HCT116 (cell line): ENCODE data around the gene ELMOD1. TPM values are rescaled to one million over a fixed set of nuclear protein-coding genes. Genes with fewer than 3 reads are reported as not detected.

Experiments used
- ATAC-seq: fragments of 200-7000 bp; cut with Tn5 transposase; 2 replicates; pipeline ENCODE4 v1.9.1; 2020; ENCODE audit warnings: mild to moderate bottlenecking, moderate library complexity
- BruUV-seq: library from RNA; stranded (reverse); fragments of 400-500 nt; replicated peaks from 2 replicates; lab custom pipeline; 2021; lab: Mats Ljungman, UMichigan
- CTCF ChIA-PET: fragments of 300-600 bp; sonication (Branson Sonifier 250); formaldehyde crosslinking; loops from one replicate; lab custom pipeline; 2021; ENCODE audit warnings: antibody characterized with exemption; lab: Charles Lee
- POLR2A ChIA-PET: fragments of 300-600, 350-600 bp; sonication (Branson Sonifier 250); formaldehyde crosslinking; loops from one replicate; lab custom pipeline; 2021; ENCODE audit warnings: antibody characterized with exemption; lab: Charles Lee
- RAD21 ChIA-PET, 2 experiments: fragments of 300-600 bp; sonication (Branson Sonifier 250); formaldehyde crosslinking; loops; one replicate each; lab custom pipeline; 2023; ENCODE audit warnings: low total read pairs in 2 of 2; ENCODE audit not compliant: uncharacterized antibody in 2 of 2, unreplicated experiment in 2 of 2, low non-redundant PET in 1 of 2; lab: Charles Lee
- DNase-seq: peaks from one replicate; pipeline ENCODE4 v3.0.0-alpha.2; 2010; ENCODE audit warnings: low read depth, low spot score
- H2AFZ ChIP-seq: fragments of 200-600 bp; shearing (Covaris generic), sonication (generic); 2 replicates; pipeline ENCODE4 v1.6.1; 2017; ENCODE audit warnings: low read depth, mixed run types, mixed read lengths, antibody characterized with exemption, low read length; ENCODE audit not compliant: poor library complexity, severe bottlenecking
- H3K27ac ChIP-seq: 2 replicates; pipeline ENCODE4 v1.5.1; 2012; ENCODE audit warnings: low read depth, low read length
- H3K27me3 ChIP-seq: fragments of 200-600 bp; sonication (generic); 2 replicates; pipeline ENCODE4 v1.6.1; 2016; ENCODE audit warnings: mixed run types, low read length, mixed read lengths; ENCODE audit not compliant: insufficient read depth
- H3K36me3 ChIP-seq, 2 experiments: fragments of 200-500 bp in 1 of 2; fragments of 200-600 bp in 1 of 2; sonication (Bioruptor generic) in 1 of 2; sonication (generic) in 1 of 2; 2 replicates each; pipeline versions ENCODE4 v1.5.1 to v1.6.1; 2014 to 2016; ENCODE audit warnings: low read length in 2 of 2, inconsistent platforms in 1 of 2, mixed read lengths in 1 of 2, mixed run types in 1 of 2; ENCODE audit not compliant: insufficient read depth in 2 of 2, control insufficient read depth in 1 of 2
- H3K4me1 ChIP-seq, 2 experiments: fragments of 200-600 bp in 1 of 2; sonication (generic) in 1 of 2; 2 replicates each; pipeline versions ENCODE4 v1.5.1 to v1.6.1; 2012 to 2017; ENCODE audit warnings: low read length in 2 of 2, inconsistent platforms in 1 of 2, mild to moderate bottlenecking in 1 of 2, mixed read lengths in 1 of 2, mixed run types in 1 of 2, moderate library complexity in 1 of 2; ENCODE audit not compliant: insufficient read depth in 2 of 2, control insufficient read depth in 1 of 2
- H3K4me2 ChIP-seq: fragments of 200-600 bp; sonication (generic); 2 replicates; pipeline ENCODE4 v1.6.1; 2017; ENCODE audit warnings: mixed run types, low read length, mixed read lengths
- H3K4me3 ChIP-seq, 2 experiments: fragments of 200-600 bp in 1 of 2; sonication (generic) in 1 of 2; replicated peaks in 1 of 2; 2 replicates each; pipeline ENCODE4 v1.5.1; 2011 to 2016; ENCODE audit warnings: low read length in 2 of 2, control low read depth in 1 of 2, low read depth in 1 of 2, mild to moderate bottlenecking in 1 of 2, mixed read lengths in 1 of 2, mixed run types in 1 of 2
- H3K79me2 ChIP-seq: fragments of 200-600 bp; sonication (generic); 2 replicates; pipeline ENCODE4 v1.6.1; 2017; ENCODE audit warnings: mild to moderate bottlenecking, mixed run types, low read length, moderate library complexity, mixed read lengths; ENCODE audit not compliant: insufficient read depth
- H3K9ac ChIP-seq: fragments of 200-600 bp; sonication (generic); 2 replicates; pipeline ENCODE4 v1.6.1; 2016; ENCODE audit warnings: low read length, mixed read lengths
- H3K9me2 ChIP-seq: fragments of 200-600 bp; sonication (generic), shearing (Covaris generic); 2 replicates; pipeline ENCODE4 v1.6.1; 2017; ENCODE audit warnings: mixed run types, mild to moderate bottlenecking, moderate library complexity; ENCODE audit not compliant: insufficient read depth
- H3K9me3 ChIP-seq, 2 experiments: fragments of 200-500 bp in 1 of 2; fragments of 200-600 bp in 1 of 2; sonication (Bioruptor generic) in 1 of 2; sonication (generic) in 1 of 2; 2 replicates each; pipeline ENCODE4 v1.6.1; 2014 to 2017; ENCODE audit warnings: low read length in 2 of 2, mixed read lengths in 2 of 2, inconsistent platforms in 1 of 2, low read depth in 1 of 2, mild to moderate bottlenecking in 1 of 2, mixed run types in 1 of 2, moderate library complexity in 1 of 2; ENCODE audit not compliant: control insufficient read depth in 1 of 2, insufficient read depth in 1 of 2
- H4K20me1 ChIP-seq: fragments of 200-600 bp; sonication (generic), shearing (Covaris generic); 2 replicates; pipeline ENCODE4 v1.6.1; 2017; ENCODE audit warnings: mixed run types, mild to moderate bottlenecking, moderate library complexity; ENCODE audit not compliant: insufficient read depth
- CBX3 ChIP-seq: IDR thresholded peaks from 2 replicates; pipeline ENCODE4 v1.6.1; 2012; ENCODE audit warnings: low read depth
- POLR2AphosphoS5 ChIP-seq: IDR thresholded peaks from 2 replicates; pipeline ENCODE4 v1.6.1; 2011; ENCODE audit warnings: mild to moderate bottlenecking, low read depth, low read length, moderate library complexity
- SIN3A ChIP-seq: IDR thresholded peaks from 2 replicates; pipeline ENCODE4 v1.6.1; 2012; ENCODE audit warnings: low read depth
- TCF7L2 ChIP-seq: IDR thresholded peaks from 2 replicates; pipeline ENCODE4 v1.7.0; 2011; ENCODE audit warnings: borderline replicate concordance, inconsistent platforms; ENCODE audit not compliant: insufficient read depth, insufficient read length; ENCODE audit errors: extremely low read depth
- YY1 ChIP-seq: IDR thresholded peaks from 2 replicates; pipeline ENCODE4 v1.6.1; 2011; ENCODE audit warnings: low read length, low read depth, moderate library complexity, mild to moderate bottlenecking; ENCODE audit not compliant: insufficient replicate concordance; ENCODE audit errors: extremely low read depth
- intact Hi-C: fragments of 100-400 bp; cut with micrococcal nuclease; formaldehyde crosslinking; loops from 2 replicates; pipeline ENCODE4 v1.10.0; 2022
- total RNA-seq: library from RNA; stranded (reverse); gene quantifications from one replicate; pipeline ENCODE4 v1.2.1, GENCODE V29; 2021; ENCODE audit not compliant: unreplicated experiment
- TF ChIP-seq, protein P1 (sequence below): IDR thresholded peaks from 2 replicates; pipeline ENCODE4 v1.6.1; 2011; ENCODE audit warnings: mild to moderate bottlenecking, low read length, moderate library complexity; ENCODE audit not compliant: insufficient replicate concordance; ENCODE audit errors: extremely low read depth

ELMOD1 gene
- total RNA-seq, 1 experiment from 2014 or later, result 2.9 TPM

DNA sequence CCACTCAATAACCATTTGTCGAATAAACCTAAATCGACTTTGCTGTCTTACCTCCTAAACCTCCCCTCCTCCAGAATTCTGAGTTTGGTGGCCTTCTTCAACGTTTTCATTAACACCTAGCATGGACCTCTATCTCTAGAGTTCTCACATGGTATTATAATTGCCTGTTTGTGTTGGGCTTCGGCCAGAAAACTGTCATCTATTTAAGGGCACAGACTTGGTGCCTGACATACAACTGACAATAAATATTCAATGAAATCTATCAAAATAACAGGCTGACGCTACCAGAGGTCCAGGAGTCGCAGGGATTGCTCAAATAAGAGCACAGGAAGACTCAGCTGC, 26.1 kb upstream of the ELMOD1 start:
- DNase-seq, result no peak
- TSS peak; percentile 59 for BruUV-seq
- Histone ChIP-seq H3K9me3 (no peaks in the 10 kb centered on the region), H4K20me1 (no peaks in the 10 kb centered on the region), H3K9ac (peak overlapping the region; percentile 74), H2AFZ (no peak overlapping the region), H3K79me2 (peaks cover 29% of the 10 kb centered on the region), H3K36me3 (no peaks in the 10 kb centered on the region), H3K27ac (peak overlapping the region; percentile 57), H3K4me3 (peak overlapping the region; percentile 88 to 98), H3K4me2 (peak overlapping the region; percentile 88), H3K9me2 (no peaks in the 10 kb centered on the region), H3K27me3 (no peaks in the 10 kb centered on the region), H3K4me1 (peaks cover 35 to 51% of the 10 kb centered on the region in 2 experiments)
- POLR2A ChIA-PET, result no interaction called here
- RAD21 ChIA-PET, result interaction anchor here in 1 of 2 experiments (0.7 kb wide), 1 partner anchor 124 kb away, joined by 3 read pairs; no protein-coding TSS in a partner anchor
- CTCF ChIA-PET, result interaction anchor here (1.2 to 4.0 kb wide), 2 partner anchors 118 to 124 kb away, joined by 3 to 50 read pairs; no protein-coding TSS in a partner anchor
- intact Hi-C loops, result loop anchor here (5.0 to 10.0 kb wide), 3 partner anchors 277 to 1090 kb away; no protein-coding TSS in a partner anchor
- TF ChIP-seq TCF7L2 (no peak), CBX3 (no peak), SIN3A (no peak), POLR2AphosphoS5 (no peak), YY1 (no peak)
- TF ChIP-seq, protein P1, sequence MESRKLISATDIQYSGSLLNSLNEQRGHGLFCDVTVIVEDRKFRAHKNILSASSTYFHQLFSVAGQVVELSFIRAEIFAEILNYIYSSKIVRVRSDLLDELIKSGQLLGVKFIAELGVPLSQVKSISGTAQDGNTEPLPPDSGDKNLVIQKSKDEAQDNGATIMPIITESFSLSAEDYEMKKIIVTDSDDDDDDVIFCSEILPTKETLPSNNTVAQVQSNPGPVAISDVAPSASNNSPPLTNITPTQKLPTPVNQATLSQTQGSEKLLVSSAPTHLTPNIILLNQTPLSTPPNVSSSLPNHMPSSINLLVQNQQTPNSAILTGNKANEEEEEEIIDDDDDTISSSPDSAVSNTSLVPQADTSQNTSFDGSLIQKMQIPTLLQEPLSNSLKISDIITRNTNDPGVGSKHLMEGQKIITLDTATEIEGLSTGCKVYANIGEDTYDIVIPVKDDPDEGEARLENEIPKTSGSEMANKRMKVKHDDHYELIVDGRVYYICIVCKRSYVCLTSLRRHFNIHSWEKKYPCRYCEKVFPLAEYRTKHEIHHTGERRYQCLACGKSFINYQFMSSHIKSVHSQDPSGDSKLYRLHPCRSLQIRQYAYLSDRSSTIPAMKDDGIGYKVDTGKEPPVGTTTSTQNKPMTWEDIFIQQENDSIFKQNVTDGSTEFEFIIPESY, result no peak
- no peak for ATAC-seq
